ENCODE data around the gene INSIG1. TPM values are rescaled to one million over a fixed set of nuclear protein-coding genes. Genes with fewer than 3 reads are reported as not detected.

INSIG1 gene
- polyA plus RNA-seq, 3 donors, result 37.1 to 85.6 (median 39.6) TPM

- H3K27me3 Mint-ChIP-seq (ENCODE audit: low read depth in 3 of 3), result peaks cover 6 to 13% (median 11%) of the 10 kb centered on the region in 3 donors
- H3K4me3 Mint-ChIP-seq, result no peak overlapping the region
- H3K36me3 Mint-ChIP-seq, result no peaks in the 10 kb centered on the region
- H3K27ac Mint-ChIP-seq, result peak overlapping the region in 4 of 7 donors; percentile 30 to 85 (median 66)
- H3K9me3 ChIP-seq (replicated peaks in 1 of 2; ENCODE audit: control insufficient read depth in 1 of 2, insufficient read depth in 1 of 2, low read length in 2 of 2), result no peaks in the 10 kb centered on the region
- DNase-seq, result no peak
- H3K4me2 ChIP-seq (replicated peaks; ENCODE audit: extremely low read depth, low read length, poor library complexity, severe bottlenecking), result no peak overlapping the region
- peaks cover 30 to 32% of the 10 kb centered on the region in 2 donors for H3K4me1 ChIP-seq (ENCODE audit: control insufficient read depth in 1 of 2, insufficient read depth in 2 of 2, low read length in 2 of 2)
- H2AFZ ChIP-seq (ENCODE audit: insufficient read depth, low read depth, low read length, poor library complexity, severe bottlenecking), result no peak overlapping the region
- intact Hi-C loops (cut with micrococcal nuclease), result loop anchor here (2.0 to 5.0 kb wide), 2 partner anchors 15 to 76 kb away; no protein-coding TSS in a partner anchor
- peaks cover 0 to 2% (median 0%) of the 10 kb centered on the region in 7 donors for H3K9me3 Mint-ChIP-seq
- H3K27ac ChIP-seq (ENCODE audit: low read depth in 1 of 2, low read length in 2 of 2), result no peak overlapping the region
- WGBS (ENCODE audit: insufficient coverage), result 100% methylated on average over 1 of the region's 2 CpGs
- no peaks in the 10 kb centered on the region for H3K36me3 ChIP-seq (replicated peaks in 1 of 2; ENCODE audit: control insufficient read depth in 1 of 2, insufficient read depth in 2 of 2, low read length in 2 of 2)
- H3K27me3 ChIP-seq (ENCODE audit: control insufficient read depth in 2 of 2, insufficient read depth in 2 of 2, low read length in 2 of 2), result no peaks in the 10 kb centered on the region
- no peaks in the 10 kb centered on the region for H3K79me2 ChIP-seq (ENCODE audit: insufficient read depth, low read length)
- peaks cover 53% of the 10 kb centered on the region for H3K4me1 Mint-ChIP-seq
- no peak for TF ChIP-seq CTCF (IDR thresholded peaks at IDR 0.05)
- H4K20me1 ChIP-seq (ENCODE audit: insufficient read depth, low read length), result no peaks in the 10 kb centered on the region
- H3K4me3 ChIP-seq (replicated peaks in 1 of 3; ENCODE audit: low read depth in 2 of 3, low read length in 3 of 3), result no peak overlapping the region
- no peak overlapping the region for H3K9ac ChIP-seq (ENCODE audit: insufficient read depth, low read length, poor library complexity, severe bottlenecking)
Observed at GRCh38 chr7:155283565-155284194, 14.0 kb upstream of the INSIG1 start.

- no peak overlapping the region for H3K4me3 ChIP-seq (replicated peaks in 1 of 3; ENCODE audit: low read depth in 2 of 3, low read length in 3 of 3)
- no peaks in the 10 kb centered on the region for H3K27me3 ChIP-seq (ENCODE audit: control insufficient read depth in 2 of 2, insufficient read depth in 2 of 2, low read length in 2 of 2)
- H2AFZ ChIP-seq (ENCODE audit: insufficient read depth, low read depth, low read length, poor library complexity, severe bottlenecking), result no peak overlapping the region
- no peak for DNase-seq
- Mint-ChIP-seq H3K9me3 (peaks cover 0 to 2% (median 0%) of the 10 kb centered on the region in 7 donors), H3K36me3 (no peaks in the 10 kb centered on the region), H3K27ac (peak overlapping the region in 3 of 7 donors; percentile 15 to 54 (median 36)), H3K27me3 (ENCODE audit: low read depth in 3 of 3) (peaks cover 6 to 11% (median 10%) of the 10 kb centered on the region in 3 donors), H3K4me1 (peaks cover 53% of the 10 kb centered on the region), H3K4me3 (no peak overlapping the region)
- no peaks in the 10 kb centered on the region for H3K79me2 ChIP-seq (ENCODE audit: insufficient read depth, low read length)
- no peak overlapping the region for H3K9ac ChIP-seq (ENCODE audit: insufficient read depth, low read length, poor library complexity, severe bottlenecking)
- H3K27ac ChIP-seq (ENCODE audit: low read depth in 1 of 2, low read length in 2 of 2), result no peak overlapping the region
- no peaks in the 10 kb centered on the region for H3K36me3 ChIP-seq (replicated peaks in 1 of 2; ENCODE audit: control insufficient read depth in 1 of 2, insufficient read depth in 2 of 2, low read length in 2 of 2)
- H4K20me1 ChIP-seq (ENCODE audit: insufficient read depth, low read length), result no peaks in the 10 kb centered on the region
- no peaks in the 10 kb centered on the region for H3K9me3 ChIP-seq (replicated peaks in 1 of 2; ENCODE audit: control insufficient read depth in 1 of 2, insufficient read depth in 1 of 2, low read length in 2 of 2)
- WGBS (ENCODE audit: insufficient coverage), result 92% methylated on average over 6 of the region's 10 CpGs
- intact Hi-C loops (cut with micrococcal nuclease), result loop anchor here in 1 of 2 donors (5.0 kb wide), 1 partner anchor 77 kb away; no protein-coding TSS in a partner anchor
- TF ChIP-seq CTCF (IDR thresholded peaks at IDR 0.05), result no peak
- H3K4me2 ChIP-seq (replicated peaks; ENCODE audit: extremely low read depth, low read length, poor library complexity, severe bottlenecking), result no peak overlapping the region
- H3K4me1 ChIP-seq (ENCODE audit: control insufficient read depth in 1 of 2, insufficient read depth in 2 of 2, low read length in 2 of 2), result peaks cover 30 to 32% of the 10 kb centered on the region in 2 donors
Observed at GRCh38 chr7:155284496-155285274, 13.0 kb upstream of the INSIG1 start.

All from CD14-positive monocyte (primary cell).